Central memory CD4-positive, alpha-beta T cell (primary cell): ENCODE results near the gene MPHOSPH6.
A peak's percentile ranks its signal among the peaks of the same experiment; 100 is the strongest.
"Not testable (repeated sequence)": the region's sequence is repeated elsewhere in the genome, so short reads cannot be mapped to it uniquely, and the experiment has no call there.

ENCODE experiments used
- DNase-seq: peaks from one replicate; pipeline ENCODE4 v3.0.0; 2022

The MPHOSPH6 gene

DNA sequence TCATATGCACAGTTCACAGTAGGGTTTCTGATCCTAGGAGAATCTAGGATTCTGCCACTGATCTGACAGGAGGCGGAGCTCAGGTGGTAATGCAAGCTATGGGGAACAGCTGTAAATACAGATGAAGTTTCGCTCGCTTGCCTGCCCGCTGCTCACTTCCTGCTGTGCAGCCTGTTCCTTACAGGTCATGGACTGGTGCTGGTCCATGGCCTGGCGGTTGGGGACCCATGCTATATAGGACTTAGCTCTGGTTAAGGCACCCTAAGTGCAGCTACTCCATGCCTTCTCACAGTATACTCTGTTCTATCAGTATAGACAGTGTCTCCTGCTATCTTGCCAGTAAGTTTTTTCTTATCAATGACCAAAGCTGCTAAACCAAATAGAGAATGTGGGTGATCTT lies 2.4 kb downstream of the MPHOSPH6 start:
- DNase-seq, result no peak

DNA sequence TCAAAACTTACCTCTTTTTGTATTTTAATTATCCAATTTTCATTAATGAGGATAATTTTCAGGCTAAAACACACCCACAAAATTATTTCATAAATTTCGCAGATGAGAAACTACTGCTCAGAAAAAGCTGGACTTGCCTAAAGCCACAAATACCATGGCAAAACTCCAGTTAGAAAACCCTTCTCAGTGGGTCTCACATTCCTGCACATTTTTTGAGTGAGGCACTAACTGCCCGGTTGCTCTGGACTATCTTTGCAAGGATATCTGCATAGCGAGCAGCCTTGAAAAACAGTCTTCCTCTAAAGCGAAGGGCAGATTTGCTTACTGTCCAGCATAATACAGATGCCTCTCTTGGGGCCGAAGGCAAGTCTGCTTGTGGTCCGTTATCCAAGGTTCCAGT lies 9.8 kb downstream of the MPHOSPH6 start:
- no peak for DNase-seq

DNA sequence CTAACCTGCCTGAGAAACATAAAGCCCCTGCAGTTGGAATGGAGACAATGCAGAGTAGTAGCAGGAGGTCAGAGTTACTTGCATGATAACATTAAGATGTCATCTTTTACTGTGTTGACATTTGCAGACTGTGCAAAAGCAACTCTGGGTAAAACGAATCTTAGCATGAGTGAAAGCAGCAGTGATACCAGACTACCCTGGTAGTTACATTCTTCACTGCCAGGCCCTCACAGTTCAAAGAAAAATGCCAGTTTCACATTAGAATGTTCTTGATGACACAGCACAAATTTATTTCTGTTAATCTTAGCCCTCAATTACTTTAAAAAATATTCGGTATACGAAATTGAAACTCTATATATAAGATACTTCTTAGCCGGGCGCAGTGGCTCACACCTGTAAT lies 12.2 kb downstream of the MPHOSPH6 start:
- DNase-seq, result no peak

DNA sequence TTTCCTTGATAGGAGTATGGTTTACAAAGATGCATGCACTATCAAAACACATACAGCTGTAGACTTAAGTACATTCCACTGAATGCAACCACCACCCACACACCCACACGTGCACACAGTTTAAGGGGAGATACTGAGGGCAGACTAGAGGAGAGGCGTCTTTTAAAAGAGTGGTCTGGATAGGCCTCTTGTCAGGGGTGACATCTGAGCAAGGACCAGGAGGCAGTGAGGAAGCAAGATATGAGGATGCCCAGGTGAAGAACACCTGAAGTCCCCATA lies 12.6 kb downstream of the MPHOSPH6 start:
- no peak for DNase-seq

DNA sequence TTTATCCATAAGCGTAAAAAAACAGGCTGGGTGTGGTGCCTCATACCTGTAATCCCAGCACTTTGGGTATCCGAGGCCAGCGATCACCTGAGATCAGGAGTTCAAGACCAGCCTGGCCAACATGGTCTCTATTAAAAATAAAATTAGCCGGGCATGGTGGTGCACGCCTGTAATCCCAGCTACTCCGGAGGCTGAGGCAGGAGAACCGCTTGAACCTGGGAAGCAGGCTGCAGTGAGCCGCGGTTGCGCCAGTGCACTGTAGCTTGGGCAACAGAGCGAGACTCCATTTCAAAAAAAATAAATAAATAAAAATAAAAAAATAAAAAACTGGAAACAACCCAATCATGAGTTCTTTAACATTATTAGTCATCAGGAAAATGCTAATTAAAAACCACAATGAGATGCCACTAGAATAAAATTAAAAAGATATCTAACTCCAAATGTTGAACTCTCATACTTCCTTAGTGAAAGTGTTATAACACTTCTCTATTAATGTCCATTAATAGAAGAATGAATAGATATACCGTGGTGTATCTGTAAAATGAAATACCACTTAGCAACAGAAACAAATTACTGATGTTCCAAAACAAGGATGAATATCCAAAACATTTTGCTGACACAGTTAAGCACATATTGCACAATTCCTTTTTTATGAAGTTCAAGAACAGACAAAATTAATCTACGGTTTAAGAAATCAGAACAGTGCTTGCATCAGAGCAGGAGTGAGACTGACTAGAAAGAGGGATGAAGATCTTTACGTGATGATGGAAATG lies 13.1 kb downstream of the MPHOSPH6 start:
- DNase-seq, result no peak

DNA sequence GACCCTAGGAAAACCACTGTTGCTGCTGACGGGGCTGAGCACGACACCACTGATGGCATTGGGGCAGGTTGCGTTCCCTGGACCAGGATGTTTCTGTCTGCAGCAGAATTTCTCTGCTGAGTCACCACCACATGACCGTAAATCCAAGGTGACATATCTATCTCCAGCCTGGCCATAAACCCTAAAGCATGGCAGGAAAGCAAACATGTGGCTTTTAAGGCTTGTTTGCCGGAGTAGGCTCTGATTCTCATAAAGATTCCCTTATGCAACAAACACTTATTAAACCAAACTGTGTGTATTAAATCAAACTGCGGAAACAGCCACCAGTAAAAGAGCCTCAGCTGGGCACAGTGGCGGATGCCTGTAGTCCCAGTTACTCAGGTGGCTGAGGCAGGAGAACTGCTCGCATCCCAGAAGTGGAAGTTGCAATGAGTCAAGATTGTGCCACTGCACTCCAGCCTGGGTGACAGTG lies 17.3 kb downstream of the MPHOSPH6 start:
- DNase-seq, result no peak

DNA sequence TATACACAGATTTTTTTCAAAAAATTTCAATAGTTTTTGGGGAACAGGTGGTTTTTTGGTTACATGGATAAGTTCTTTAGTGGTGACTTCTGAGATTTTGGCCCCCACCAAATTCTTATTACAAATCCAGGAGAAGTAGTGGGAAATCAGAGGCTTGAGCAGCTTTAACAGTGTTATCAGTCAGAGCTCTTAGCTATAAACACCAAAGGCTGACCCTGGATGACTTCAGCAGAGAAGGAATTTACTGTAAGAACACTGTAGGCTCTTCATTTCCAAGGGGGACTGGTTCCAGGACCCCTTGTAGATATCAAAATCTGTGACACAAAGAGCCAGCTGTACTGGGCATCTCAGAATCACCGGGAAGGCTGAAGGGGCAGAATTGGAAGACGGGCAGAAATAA lies 17.8 kb downstream of the MPHOSPH6 start:
- DNase-seq, result no peak

DNA sequence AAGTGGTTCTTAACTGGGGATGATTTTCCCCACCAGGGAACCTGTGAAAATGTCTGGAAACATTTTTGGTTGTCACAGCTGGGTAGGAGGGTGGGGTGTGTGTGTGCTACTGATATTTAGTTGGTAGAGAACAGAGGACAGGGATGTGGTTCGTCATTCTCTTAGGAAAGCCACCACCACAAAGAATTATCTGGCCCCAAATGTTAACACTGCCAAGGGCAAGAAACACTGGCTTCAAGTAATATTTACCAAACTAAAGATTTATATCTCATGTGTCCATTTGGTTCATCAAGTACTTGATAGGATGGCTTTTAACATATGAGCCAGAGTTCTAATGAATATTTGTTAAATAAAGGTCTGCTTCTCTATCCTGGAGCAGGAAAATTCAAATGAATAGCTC lies 19.5 kb downstream of the MPHOSPH6 start:
- no peak for DNase-seq

DNA sequence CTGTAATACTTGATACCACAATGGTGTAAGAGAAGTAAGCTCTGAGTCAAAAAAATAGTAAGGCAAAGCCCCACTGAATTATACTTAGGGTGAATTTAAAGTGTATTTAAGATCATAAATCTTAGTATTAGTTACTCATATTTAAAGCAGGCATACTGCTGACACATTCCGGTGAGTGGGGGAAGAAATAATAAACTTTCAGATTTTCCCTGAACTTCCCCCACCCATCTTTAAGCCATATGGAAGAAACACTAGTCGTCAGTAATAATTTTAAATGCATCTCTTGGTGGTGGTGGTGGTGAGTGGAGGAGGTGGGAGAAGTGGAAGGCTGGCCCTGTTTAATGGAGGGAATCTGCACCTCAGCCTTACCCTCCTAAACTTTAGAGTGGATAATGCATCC lies 20.5 kb downstream of the MPHOSPH6 start:
- DNase-seq, result no peak

DNA sequence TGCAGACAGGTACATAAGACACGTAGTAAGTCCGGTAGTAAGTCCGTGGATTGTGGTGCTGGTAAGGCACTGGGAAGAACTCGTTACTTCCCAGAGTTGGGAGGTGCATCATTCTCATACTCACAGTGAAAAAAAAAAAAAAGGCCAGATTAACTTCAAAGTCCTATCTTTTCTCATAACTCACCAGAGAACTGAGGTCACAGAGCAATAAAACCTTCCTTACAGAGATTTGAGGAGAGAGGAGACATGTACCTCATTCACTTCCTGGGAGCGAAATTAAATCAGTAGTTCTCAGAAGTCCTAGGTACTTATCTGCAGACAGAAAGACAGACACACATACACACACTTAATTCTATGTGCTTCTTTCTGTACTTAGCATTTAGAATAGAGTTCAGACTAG lies 22.5 kb downstream of the MPHOSPH6 start:
- DNase-seq, result no peak

DNA sequence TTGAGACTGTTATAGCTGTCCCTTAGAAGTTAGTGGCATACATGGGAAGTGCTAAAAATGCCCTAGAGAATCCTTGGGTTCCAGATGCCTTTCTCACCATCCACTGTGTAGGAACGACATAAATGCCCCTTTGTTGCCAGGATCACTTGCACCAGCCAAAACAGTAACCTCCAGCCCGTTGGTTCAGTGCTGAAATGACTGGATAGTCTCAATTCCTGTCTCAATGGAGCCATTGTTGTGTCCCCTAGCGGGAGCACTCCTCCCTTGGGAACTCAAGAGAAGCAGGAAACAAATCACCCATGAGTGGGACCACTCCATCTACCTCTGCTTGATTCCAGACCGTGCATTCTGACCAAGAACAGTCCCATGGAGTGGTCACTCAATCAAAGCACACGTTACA lies 23.1 kb downstream of the MPHOSPH6 start:
- no peak for DNase-seq

DNA sequence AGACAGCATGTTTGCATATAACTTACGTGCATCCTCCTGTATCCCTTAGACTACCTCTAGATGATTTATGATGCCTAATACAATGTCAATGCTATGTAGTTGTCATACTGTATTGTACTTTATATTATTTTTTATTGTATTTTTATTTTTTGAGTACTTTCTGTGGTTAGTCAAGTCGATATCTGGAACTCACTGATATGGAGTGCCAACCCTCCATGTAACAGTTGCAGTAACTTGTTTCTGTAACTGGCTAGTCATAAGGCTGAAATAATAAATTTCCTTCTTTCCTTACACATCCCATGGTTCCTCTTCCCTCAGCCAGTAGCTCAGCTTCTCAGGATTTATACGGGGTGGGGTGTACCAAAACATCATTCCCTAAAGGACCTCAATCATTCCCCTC lies 23.5 kb downstream of the MPHOSPH6 start:
- no peak for DNase-seq

DNA sequence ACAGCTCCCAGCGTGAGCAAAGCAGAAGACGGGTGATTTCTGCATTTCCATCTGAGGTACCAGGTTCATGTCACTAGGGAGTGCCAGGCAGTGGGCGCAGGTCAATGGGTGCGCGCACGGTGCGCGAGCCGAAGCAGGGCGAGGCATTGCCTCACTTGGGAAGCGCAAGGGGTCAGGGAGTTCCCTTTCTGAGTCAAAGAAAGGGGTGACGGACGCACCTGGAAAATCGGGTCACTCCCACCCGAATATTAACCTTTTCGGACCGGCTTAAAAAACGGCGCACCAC lies 30.8 kb downstream of the MPHOSPH6 start:
- not testable (repeated sequence) for DNase-seq

DNA sequence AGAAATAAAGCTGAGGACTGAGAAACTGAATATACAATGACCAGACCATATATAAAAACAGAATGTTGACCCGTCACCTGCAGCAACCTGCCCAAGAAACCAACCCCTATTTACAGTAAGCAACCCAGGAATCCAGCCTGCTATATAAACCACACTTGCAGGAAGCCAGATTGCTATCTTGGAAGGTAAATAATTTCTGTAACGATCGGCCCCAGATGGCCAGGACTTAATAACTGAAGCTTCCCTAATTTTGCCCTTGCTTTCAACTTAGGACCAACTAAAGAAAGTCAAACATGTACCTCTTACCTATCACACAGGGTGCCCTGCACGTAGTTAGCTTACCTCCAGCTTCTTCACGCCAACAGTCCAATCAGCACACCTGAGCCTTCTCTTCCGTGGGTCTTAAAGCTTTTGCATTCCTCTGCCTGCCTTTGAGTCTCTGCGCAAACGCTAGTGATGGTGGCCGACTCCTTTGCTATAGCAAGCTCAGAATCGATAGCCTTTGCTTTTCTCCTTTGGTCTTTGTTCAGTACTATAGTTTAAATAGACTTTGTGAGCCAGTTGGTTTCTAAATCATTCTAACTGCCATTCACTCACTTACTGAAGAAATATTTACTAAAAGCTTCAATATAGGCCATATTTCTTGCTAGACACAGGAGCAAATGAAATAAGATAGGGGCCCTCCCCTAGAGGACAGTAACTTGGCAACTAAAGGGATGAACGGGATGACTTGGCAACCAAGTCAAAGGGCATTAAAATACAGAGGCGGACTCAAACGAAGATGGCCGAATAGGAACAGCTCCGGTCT lies 31.3 kb downstream of the MPHOSPH6 start:
- DNase-seq, result no peak

DNA sequence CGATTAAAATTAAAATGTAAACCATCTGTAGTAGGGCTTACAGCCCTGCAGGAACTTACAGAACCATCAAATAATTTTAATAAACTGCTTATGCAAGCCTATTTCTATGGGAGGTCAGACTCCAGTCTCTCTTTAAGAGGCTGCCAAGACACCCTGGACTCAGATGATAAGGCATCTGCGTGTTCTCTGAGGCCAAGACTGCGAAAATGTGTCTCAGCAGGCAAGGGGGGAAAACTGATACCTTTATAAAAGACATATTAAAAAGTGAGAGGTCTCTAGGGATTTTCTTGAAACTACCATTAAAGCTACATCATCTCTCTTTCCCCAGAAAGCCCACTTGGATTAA lies 32.2 kb downstream of the MPHOSPH6 start:
- no peak for DNase-seq

DNA sequence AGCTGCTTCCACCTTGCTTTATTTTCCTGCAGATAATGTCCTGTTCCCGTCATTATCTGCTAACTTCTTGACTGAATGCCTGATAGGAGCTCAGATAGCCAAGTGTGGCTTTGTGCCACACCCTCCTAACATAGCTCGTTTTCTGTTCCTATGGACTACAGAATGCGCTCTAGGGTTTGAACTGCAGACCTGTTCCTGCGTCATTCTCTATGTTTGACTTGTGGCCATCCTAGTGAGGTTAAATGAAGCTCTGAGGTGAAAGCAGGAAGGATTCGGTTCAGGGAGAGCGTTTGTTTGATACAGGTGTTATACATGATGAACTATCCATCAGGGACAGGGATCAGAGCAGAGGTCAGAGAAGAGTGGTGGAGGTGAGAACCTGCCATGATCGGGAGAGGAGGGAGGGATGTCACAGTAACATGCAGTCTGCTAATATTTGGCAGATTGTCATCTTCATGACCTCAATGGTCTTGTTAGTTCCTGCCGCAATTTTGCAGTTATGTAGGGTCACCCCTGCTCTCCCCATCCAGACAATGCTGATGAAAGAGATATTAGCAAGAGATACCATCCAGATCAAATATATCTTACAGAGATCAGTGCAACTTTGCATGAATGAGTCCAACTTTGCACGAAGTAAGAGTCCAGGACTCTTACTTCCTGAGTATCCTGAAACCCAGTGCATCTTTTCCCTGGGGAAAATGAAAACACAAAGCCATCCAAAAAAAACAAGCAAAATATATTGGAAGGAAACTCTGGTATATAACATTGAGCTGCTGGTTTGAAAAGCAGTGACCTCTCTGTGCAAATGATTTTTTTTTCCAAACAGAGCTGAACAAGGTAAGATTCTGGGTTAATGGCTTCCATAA lies 32.8 kb downstream of the MPHOSPH6 start:
- no peak for DNase-seq

DNA sequence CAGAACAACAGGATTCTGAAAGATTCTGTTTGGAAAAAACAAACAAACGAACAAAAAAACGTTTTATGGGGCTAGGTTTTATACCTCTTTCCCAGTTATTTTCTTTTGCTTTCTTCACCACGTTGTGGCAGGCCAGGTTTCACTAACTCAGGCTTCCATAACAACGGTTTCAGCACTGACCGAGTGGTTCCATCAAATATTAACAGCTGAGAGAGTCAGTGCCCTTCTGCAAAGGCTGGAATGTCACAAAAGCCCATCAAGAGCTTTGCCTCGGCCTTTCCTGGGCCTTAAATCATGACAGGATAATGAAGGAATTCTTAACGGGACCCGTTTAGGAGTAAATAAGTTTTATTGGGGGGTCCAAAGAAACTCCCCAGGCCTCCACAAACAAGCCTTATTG lies 34.2 kb downstream of the MPHOSPH6 start:
- no peak for DNase-seq

DNA sequence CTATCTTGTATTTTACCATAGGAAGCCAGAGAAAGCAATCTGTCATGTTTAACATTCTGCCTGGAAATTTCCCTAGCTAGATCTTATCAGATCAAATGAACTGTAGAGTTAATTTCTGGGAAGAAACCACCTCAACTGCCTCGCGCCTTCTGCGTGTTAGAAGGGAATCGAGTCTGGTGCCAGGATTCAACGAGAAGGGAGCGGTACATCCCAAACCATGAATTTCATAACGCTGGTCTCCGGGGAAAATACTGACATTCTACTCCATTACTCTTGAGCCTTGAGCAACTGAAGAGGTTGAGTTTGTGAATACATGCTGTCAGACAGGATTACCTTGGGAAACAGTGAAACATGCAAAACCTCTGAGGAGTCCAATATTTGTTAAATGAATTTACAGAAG lies 35.2 kb downstream of the MPHOSPH6 start:
- DNase-seq, result no peak

DNA sequence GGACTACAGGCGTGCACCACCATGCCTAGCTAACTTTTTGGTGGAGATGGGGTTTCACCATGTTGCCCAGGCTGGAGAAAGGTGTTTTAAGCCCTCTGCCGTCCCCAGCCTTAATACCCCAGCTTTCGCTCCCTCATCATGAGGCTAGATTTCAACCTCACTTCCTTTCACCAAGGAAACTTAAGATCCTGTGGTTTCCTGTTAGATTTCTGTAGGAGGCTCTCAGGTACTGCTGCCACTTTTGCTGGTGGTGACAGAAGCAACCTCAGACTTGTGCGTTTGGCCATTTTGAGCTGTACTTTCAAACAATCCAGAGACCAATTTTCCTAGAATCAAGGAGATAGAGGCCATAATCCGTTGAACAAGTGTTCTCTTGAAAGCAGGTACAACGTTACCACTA lies 36.2 kb downstream of the MPHOSPH6 start:
- DNase-seq, result peak; percentile 39

DNA sequence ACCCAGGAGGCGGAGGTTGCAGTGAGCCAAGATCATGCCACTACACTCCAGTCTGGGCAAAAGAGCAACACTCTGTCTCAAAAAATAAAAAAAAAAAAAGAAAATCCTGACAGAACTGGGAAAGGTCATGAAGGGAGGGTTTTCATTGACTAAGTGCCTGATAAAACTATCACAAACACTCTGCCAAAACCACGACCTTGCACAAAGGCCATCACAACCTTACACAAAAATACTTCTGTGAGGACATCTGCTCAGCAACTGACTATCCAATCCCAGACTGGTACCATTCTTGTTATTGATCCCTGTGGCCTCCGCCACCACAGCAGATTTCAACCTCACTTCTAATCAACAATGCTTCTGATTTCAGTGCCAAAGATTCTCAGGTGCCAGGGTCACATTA lies 40.1 kb downstream of the MPHOSPH6 start:
- DNase-seq, result no peak

DNA sequence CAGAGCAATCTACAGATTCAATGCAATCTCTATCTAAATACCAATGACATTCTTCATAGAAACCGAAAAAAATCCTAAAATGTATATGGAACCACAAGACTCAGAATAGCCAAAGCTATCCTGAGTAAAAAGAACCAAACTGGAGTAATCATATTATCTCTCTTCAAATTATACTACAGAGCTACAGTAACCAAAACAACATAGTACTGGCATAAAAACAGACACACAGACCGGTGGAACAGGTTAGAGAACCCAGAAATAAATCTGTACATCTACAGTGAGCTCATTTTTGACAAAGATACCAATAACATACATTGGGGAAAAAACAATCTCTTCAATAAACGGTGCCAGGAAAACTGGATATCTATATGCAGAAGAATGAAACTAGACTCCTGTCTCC lies 45.4 kb downstream of the MPHOSPH6 start:
- no peak for DNase-seq

DNA sequence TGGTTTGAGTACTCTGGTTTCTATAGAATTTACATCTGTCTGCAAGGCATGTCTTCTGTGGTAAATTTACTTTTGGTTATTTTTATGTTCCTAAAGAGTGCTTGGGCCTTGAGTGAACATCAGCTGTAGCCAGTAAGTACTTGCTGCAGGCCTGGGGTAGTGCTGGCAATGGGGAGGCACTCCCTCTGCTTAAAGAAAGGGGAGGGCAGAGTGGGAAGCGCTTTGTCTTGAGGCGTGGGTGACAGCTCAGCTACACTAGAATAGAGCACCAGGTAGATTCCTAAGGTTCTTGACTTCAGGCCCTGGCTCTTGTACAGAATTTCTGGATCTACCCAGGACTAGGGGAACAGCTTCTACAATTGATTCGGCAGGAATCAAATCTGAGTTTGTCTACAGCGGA lies 50.6 kb downstream of the MPHOSPH6 start:
- no peak for DNase-seq

DNA sequence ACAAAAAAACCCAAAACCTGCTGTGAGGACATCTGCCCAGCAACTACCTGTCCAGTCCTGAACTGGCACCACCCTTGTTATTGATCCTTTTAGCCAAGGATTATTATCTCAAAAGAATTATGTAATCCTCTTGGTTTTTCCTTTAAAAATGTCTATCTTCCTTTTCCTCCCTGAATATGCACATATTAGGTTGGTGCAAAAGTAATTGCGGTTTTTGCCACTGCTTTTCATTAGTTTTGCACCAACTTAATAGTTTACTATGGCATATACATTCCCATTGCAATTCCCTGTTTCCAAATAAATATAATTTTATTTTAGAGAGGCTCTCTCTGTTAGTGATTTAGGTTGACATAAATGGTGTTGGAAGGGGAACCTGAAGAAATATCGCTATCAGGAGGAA lies 51.3 kb downstream of the MPHOSPH6 start:
- no peak for DNase-seq

DNA sequence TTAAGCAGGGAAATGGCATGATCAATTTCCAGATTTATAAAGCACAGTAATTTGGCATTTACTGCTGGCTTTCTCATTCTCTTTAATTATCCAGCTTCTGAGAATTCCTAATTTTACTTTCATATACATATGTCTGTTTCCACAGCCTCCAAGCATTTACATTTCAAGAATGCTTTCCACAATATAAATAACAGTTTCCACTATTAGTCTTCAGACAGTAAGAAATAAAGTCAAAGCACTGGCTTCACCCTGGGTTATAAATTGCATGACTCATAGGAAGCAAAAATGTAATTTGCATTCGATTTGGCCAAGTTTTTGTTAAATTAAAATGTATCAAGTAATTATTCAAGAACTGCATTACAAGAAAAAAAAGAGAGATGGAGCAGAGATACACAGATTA lies 53.5 kb downstream of the MPHOSPH6 start:
- no peak for DNase-seq
